Measurements from ENCODE around the gene RPL3. TPM values are rescaled to one million over a fixed set of nuclear protein-coding genes. Genes with fewer than 3 reads are reported as not detected.

RPL3 gene
- total RNA-seq, 2 experiments from 2014 or later = 3,164 to 3,255 TPM

- Mint-ChIP-seq H3K27me3 (peaks cover 29% of the 10 kb centered on the region), H3K36me3 (peaks cover 3% of the 10 kb centered on the region), H3K27ac (no peak overlapping the region), H3K9me3 (no peaks in the 10 kb centered on the region), H3K4me1 (peaks cover 7% of the 10 kb centered on the region), H3K4me3 (no peak overlapping the region)
- no peak for DNase-seq
These were observed 17.5 kb downstream of the RPL3 start for GRCh38 chr22:39301926-39302325.

GRCh38 chr22:39301108-39301507 lies 18.3 kb downstream of the RPL3 start:
- no peak overlapping the region for H3K27ac Mint-ChIP-seq
- no peaks in the 10 kb centered on the region for H3K36me3 Mint-ChIP-seq
- H3K4me3 Mint-ChIP-seq = no peak overlapping the region
- DNase-seq = no peak
- peaks cover 7% of the 10 kb centered on the region for H3K4me1 Mint-ChIP-seq
- no peaks in the 10 kb centered on the region for H3K9me3 Mint-ChIP-seq
- peaks cover 34% of the 10 kb centered on the region for H3K27me3 Mint-ChIP-seq

GRCh38 chr22:39300186-39300830 lies 19.1 kb downstream of the RPL3 start:
- Mint-ChIP-seq H3K36me3 (no peaks in the 10 kb centered on the region), H3K9me3 (no peaks in the 10 kb centered on the region), H3K4me3 (no peak overlapping the region), H3K27ac (peak overlapping the region; percentile 34), H3K27me3 (peaks cover 34% of the 10 kb centered on the region), H3K4me1 (peaks cover 7% of the 10 kb centered on the region)
- DNase-seq = no peak

- peaks cover 34% of the 10 kb centered on the region for H3K27me3 Mint-ChIP-seq
- no peak overlapping the region for H3K4me3 Mint-ChIP-seq
- H3K36me3 Mint-ChIP-seq = no peaks in the 10 kb centered on the region
- no peak for DNase-seq
- no peak overlapping the region for H3K27ac Mint-ChIP-seq
- H3K4me1 Mint-ChIP-seq = peaks cover 7% of the 10 kb centered on the region
- no peaks in the 10 kb centered on the region for H3K9me3 Mint-ChIP-seq
These were observed 19.6 kb downstream of the RPL3 start for GRCh38 chr22:39299829-39300178.

GRCh38 chr22:39298241-39298987 lies 21.0 kb downstream of the RPL3 start:
- H3K9me3 Mint-ChIP-seq = no peaks in the 10 kb centered on the region
- H3K27me3 Mint-ChIP-seq = peaks cover 34% of the 10 kb centered on the region

GRCh38 chr22:39297490-39298240 lies 21.8 kb downstream of the RPL3 start:
- H3K36me3 Mint-ChIP-seq = no peaks in the 10 kb centered on the region
- DNase-seq = no peak
- peaks cover 7% of the 10 kb centered on the region for H3K4me1 Mint-ChIP-seq
- H3K27me3 Mint-ChIP-seq = peaks cover 34% of the 10 kb centered on the region
- no peak overlapping the region for H3K4me3 Mint-ChIP-seq
- H3K27ac Mint-ChIP-seq = no peak overlapping the region
- H3K9me3 Mint-ChIP-seq = no peaks in the 10 kb centered on the region

More at GRCh38 chr22:39298241-39298987, 21.0 kb downstream of the RPL3 start:
- Mint-ChIP-seq H3K27ac (no peak overlapping the region), H3K4me3 (no peak overlapping the region), H3K4me1 (peaks cover 7% of the 10 kb centered on the region), H3K36me3 (no peaks in the 10 kb centered on the region)
- no peak for DNase-seq

GRCh38 chr22:39296981-39297489 lies 22.4 kb downstream of the RPL3 start:
- no peak for DNase-seq
- H3K27me3 Mint-ChIP-seq = peaks cover 34% of the 10 kb centered on the region
- no peaks in the 10 kb centered on the region for H3K36me3 Mint-ChIP-seq
- H3K4me3 Mint-ChIP-seq = no peak overlapping the region
- peaks cover 7% of the 10 kb centered on the region for H3K4me1 Mint-ChIP-seq
- no peak overlapping the region for H3K27ac Mint-ChIP-seq
- no peaks in the 10 kb centered on the region for H3K9me3 Mint-ChIP-seq

- no peaks in the 10 kb centered on the region for H3K9me3 Mint-ChIP-seq
- no peak overlapping the region for H3K4me3 Mint-ChIP-seq
- H3K36me3 Mint-ChIP-seq = no peaks in the 10 kb centered on the region
- H3K4me1 Mint-ChIP-seq = peaks cover 7% of the 10 kb centered on the region
- DNase-seq = no peak
- no peak overlapping the region for H3K27ac Mint-ChIP-seq
- H3K27me3 Mint-ChIP-seq = peaks cover 34% of the 10 kb centered on the region
These were observed 22.9 kb downstream of the RPL3 start for GRCh38 chr22:39296535-39296934.

- Mint-ChIP-seq H3K9me3 (no peaks in the 10 kb centered on the region), H3K36me3 (no peaks in the 10 kb centered on the region), H3K27me3 (peaks cover 23% of the 10 kb centered on the region), H3K4me3 (no peak overlapping the region), H3K4me1 (peaks cover 3% of the 10 kb centered on the region), H3K27ac (no peak overlapping the region)
- no peak for DNase-seq
These were observed 24.6 kb downstream of the RPL3 start for GRCh38 chr22:39294571-39295468.

GRCh38 chr22:39293766-39294368 lies 25.6 kb downstream of the RPL3 start:
- no peak for DNase-seq
- Mint-ChIP-seq H3K27me3 (peaks cover 13% of the 10 kb centered on the region), H3K4me3 (no peak overlapping the region), H3K36me3 (no peaks in the 10 kb centered on the region), H3K4me1 (no peaks in the 10 kb centered on the region), H3K27ac (no peak overlapping the region), H3K9me3 (no peaks in the 10 kb centered on the region)

- Mint-ChIP-seq H3K9me3 (no peaks in the 10 kb centered on the region), H3K27ac (no peak overlapping the region)
These were observed 26.8 kb downstream of the RPL3 start for GRCh38 chr22:39292561-39293074.

GRCh38 chr22:39292031-39292462 lies 27.4 kb downstream of the RPL3 start:
- no peak for DNase-seq
- Mint-ChIP-seq H3K4me1 (peaks cover 6% of the 10 kb centered on the region), H3K4me3 (no peak overlapping the region), H3K9me3 (no peaks in the 10 kb centered on the region), H3K27me3 (peaks cover 5% of the 10 kb centered on the region), H3K27ac (no peak overlapping the region), H3K36me3 (no peaks in the 10 kb centered on the region)

More at GRCh38 chr22:39292561-39293074, 26.8 kb downstream of the RPL3 start:
- no peak for DNase-seq
- Mint-ChIP-seq H3K4me1 (peaks cover 2% of the 10 kb centered on the region), H3K4me3 (no peak overlapping the region), H3K36me3 (no peaks in the 10 kb centered on the region), H3K27me3 (peaks cover 5% of the 10 kb centered on the region)

GRCh38 chr22:39291523-39291922 lies 27.9 kb downstream of the RPL3 start:
- H3K9me3 Mint-ChIP-seq = no peaks in the 10 kb centered on the region
- no peak for DNase-seq
- no peak overlapping the region for H3K27ac Mint-ChIP-seq
- peaks cover 6% of the 10 kb centered on the region for H3K4me1 Mint-ChIP-seq
- H3K4me3 Mint-ChIP-seq = no peak overlapping the region
- H3K36me3 Mint-ChIP-seq = no peaks in the 10 kb centered on the region
- H3K27me3 Mint-ChIP-seq = peaks cover 4% of the 10 kb centered on the region

GRCh38 chr22:39290724-39291161 lies 28.7 kb downstream of the RPL3 start:
- DNase-seq = no peak
- Mint-ChIP-seq H3K36me3 (peaks cover 3% of the 10 kb centered on the region), H3K27ac (no peak overlapping the region), H3K9me3 (no peaks in the 10 kb centered on the region), H3K4me3 (no peak overlapping the region), H3K27me3 (no peaks in the 10 kb centered on the region), H3K4me1 (peaks cover 6% of the 10 kb centered on the region)
